Uterus (tissue), 2 donors: ENCODE data around the gene USP15.

ENCODE experiments used
- CTCF ChIP-seq, 4 experiments: fragments of 200-600 bp in 2 of 4; fragments of 450-650 bp in 2 of 4; sonication (generic) in 2 of 4; IDR thresholded peaks; one replicate each; pipeline ENCODE4 v1.5.1; 2016 to 2019; ENCODE audit warnings: antibody characterized with exemption in 4 of 4, mild to moderate bottlenecking in 2 of 4, moderate library complexity in 1 of 4
- POLR2A ChIP-seq, 2 donors: fragments of 450-650 bp; IDR thresholded peaks; one replicate each; pipeline ENCODE4 v1.6.1; 2016; ENCODE audit warnings: antibody characterized with exemption in 2 of 2, mild to moderate bottlenecking in 1 of 2, moderate library complexity in 1 of 2

- TF ChIP-seq CTCF (IDR thresholded peaks at IDR 0.05) = no peak
- TF ChIP-seq POLR2A (IDR thresholded peaks at IDR 0.05) = no peak
These were observed 71.1 kb downstream of the USP15 start for GRCh38 chr12:62331306-62331705.
